PC-9 (cell line): ENCODE measurements around the gene CACNG6. TPM values are rescaled to one million over a fixed set of nuclear protein-coding genes. Genes with fewer than 3 reads are reported as not detected.

Experiments
- BruUV-seq: library from RNA; stranded (reverse); fragments of 400-500 nt; replicated peaks from 2 replicates; lab custom pipeline; 2021; lab: Mats Ljungman, UMichigan
- CTCF ChIA-PET: fragments of 300-600 bp; sonication (Branson Sonifier 250); formaldehyde crosslinking; loops from one replicate; lab custom pipeline; 2022; ENCODE audit warnings: antibody characterized with exemption; lab: Charles Lee
- POLR2A ChIA-PET: fragments of 300-600 bp; sonication (Branson Sonifier 250); formaldehyde crosslinking; loops from one replicate; lab custom pipeline; 2022; ENCODE audit warnings: antibody characterized with exemption; ENCODE audit not compliant: unreplicated experiment; lab: Charles Lee
- DNase-seq, 2 experiments: peaks; one replicate each; pipeline versions ENCODE4 v3.0.0 to v3.0.0-alpha.2; 2015 to 2022; ENCODE audit warnings: mixed read lengths in 1 of 2
- H2AFZ ChIP-seq: fragments of 200-600 bp; sonication (generic); 2 replicates; pipeline ENCODE4 v1.8.1; 2017; ENCODE audit warnings: antibody characterized with exemption
- H3F3A ChIP-seq: fragments of 200-600 bp; sonication (generic); 2 replicates; pipeline ENCODE4 v1.8.1; 2017; ENCODE audit warnings: antibody characterized with exemption, mild to moderate bottlenecking, low read depth; ENCODE audit not compliant: insufficient read depth
- H3K27ac ChIP-seq: fragments of 200-600 bp; sonication (generic); 2 replicates; pipeline ENCODE4 v1.6.1; 2016; ENCODE audit warnings: mixed run types
- H3K27me3 ChIP-seq: fragments of 200-600 bp; sonication (generic); 2 replicates; pipeline ENCODE4 v1.6.1; 2016; ENCODE audit warnings: low read depth, mixed run types; ENCODE audit not compliant: insufficient read depth
- H3K36me3 ChIP-seq: fragments of 200-600 bp; sonication (generic); 2 replicates; pipeline ENCODE4 v1.6.1; 2016; ENCODE audit warnings: low read depth, mixed run types
- H3K4me1 ChIP-seq: fragments of 200-600 bp; sonication (generic); replicated peaks from 2 replicates; pipeline ENCODE4 v1.6.1; 2016; ENCODE audit warnings: mixed run types; ENCODE audit not compliant: insufficient read depth
- H3K4me2 ChIP-seq: fragments of 200-600 bp; sonication (generic); 2 replicates; pipeline ENCODE4 v1.6.1; 2017; ENCODE audit warnings: mixed run types
- H3K4me3 ChIP-seq: fragments of 200-600 bp; sonication (generic); 2 replicates; pipeline ENCODE4 v1.6.1; 2016; ENCODE audit warnings: mixed run types
- H3K79me2 ChIP-seq: fragments of 200-600 bp; sonication (generic); 2 replicates; pipeline ENCODE4 v1.6.1; 2017; ENCODE audit warnings: low read depth, mixed run types
- H3K9me2 ChIP-seq: fragments of 200-600 bp; sonication (generic); 2 replicates; pipeline ENCODE4 v1.8.1; 2017; ENCODE audit warnings: mild to moderate bottlenecking; ENCODE audit not compliant: insufficient read depth
- H3K9me3 ChIP-seq: fragments of 200-600 bp; sonication (generic); 2 replicates; pipeline ENCODE4 v1.8.1; 2016; ENCODE audit warnings: low read depth; ENCODE audit not compliant: insufficient read depth
- H4K20me1 ChIP-seq: fragments of 200-600 bp; sonication (generic); 2 replicates; pipeline ENCODE4 v1.8.1; 2017; ENCODE audit not compliant: insufficient read depth
- EZH2 ChIP-seq: fragments of 200-600 bp; sonication (generic); IDR thresholded peaks from 2 replicates; pipeline ENCODE4 v1.8.0; 2017; ENCODE audit warnings: antibody characterized with exemption, low read depth
- intact Hi-C: fragments of 100-400 bp; cut with micrococcal nuclease; formaldehyde crosslinking; loops from one replicate; pipeline ENCODE4 v1.10.0; 2022; ENCODE audit not compliant: unreplicated experiment
- total RNA-seq: library from RNA; stranded (reverse); gene quantifications from 2 replicates; pipeline ENCODE4 v1.2.3, GENCODE V29; 2021
- TF ChIP-seq, protein P1 (sequence below): fragments of 200-600 bp; sonication (generic); conservative IDR thresholded peaks from 2 replicates; pipeline ENCODE4 v1.6.1; 2017; ENCODE audit warnings: mixed run types, antibody characterized with exemption, mild to moderate bottlenecking, moderate library complexity

The CACNG6 gene
- total RNA-seq, 1 experiment from 2014 or later, result 11.5 TPM

DNA sequence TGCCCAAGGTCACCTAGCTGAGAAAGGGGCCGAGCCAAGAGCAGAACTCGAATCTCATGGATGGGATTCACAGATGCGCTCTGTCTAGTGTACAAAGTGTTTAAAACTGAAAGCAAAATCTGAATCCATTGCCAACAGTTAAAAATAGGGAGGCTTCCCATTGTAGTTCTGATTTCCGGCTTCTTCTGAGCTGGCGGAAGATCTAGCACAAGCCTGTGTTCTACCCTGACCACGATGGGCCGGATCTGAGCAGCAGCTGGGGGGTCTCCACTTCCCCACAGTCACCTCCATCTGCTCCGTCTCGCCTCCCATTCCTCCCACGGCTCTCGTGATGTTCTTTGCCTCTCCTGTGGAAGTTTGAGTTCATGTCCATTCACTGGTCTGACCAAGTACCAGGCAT lies 26.3 kb upstream of the CACNG6 start:
- TF ChIP-seq EZH2, result no peak
- TF ChIP-seq, protein P1, sequence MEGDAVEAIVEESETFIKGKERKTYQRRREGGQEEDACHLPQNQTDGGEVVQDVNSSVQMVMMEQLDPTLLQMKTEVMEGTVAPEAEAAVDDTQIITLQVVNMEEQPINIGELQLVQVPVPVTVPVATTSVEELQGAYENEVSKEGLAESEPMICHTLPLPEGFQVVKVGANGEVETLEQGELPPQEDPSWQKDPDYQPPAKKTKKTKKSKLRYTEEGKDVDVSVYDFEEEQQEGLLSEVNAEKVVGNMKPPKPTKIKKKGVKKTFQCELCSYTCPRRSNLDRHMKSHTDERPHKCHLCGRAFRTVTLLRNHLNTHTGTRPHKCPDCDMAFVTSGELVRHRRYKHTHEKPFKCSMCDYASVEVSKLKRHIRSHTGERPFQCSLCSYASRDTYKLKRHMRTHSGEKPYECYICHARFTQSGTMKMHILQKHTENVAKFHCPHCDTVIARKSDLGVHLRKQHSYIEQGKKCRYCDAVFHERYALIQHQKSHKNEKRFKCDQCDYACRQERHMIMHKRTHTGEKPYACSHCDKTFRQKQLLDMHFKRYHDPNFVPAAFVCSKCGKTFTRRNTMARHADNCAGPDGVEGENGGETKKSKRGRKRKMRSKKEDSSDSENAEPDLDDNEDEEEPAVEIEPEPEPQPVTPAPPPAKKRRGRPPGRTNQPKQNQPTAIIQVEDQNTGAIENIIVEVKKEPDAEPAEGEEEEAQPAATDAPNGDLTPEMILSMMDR, result no peak
- no peaks in the 10 kb centered on the region for H3K9me3 ChIP-seq
- POLR2A ChIA-PET, result no interaction called here
- no peak overlapping the region for H3K4me3 ChIP-seq
- H3K27ac ChIP-seq, result no peak overlapping the region
- H3K79me2 ChIP-seq, result no peaks in the 10 kb centered on the region
- DNase-seq, result no peak
- CTCF ChIA-PET, result interaction anchor here (0.6 kb wide), 1 partner anchor 146 kb away, joined by 3 read pairs; no protein-coding TSS in a partner anchor
- peaks cover 4% of the 10 kb centered on the region; the same call in 1 of the 2 replicates for H3K27me3 ChIP-seq
- H3K9me2 ChIP-seq, result no peaks in the 10 kb centered on the region
- intact Hi-C loops, result no loop called here
- no peak overlapping the region for H2AFZ ChIP-seq
- H4K20me1 ChIP-seq, result no peaks in the 10 kb centered on the region
- no peaks in the 10 kb centered on the region for H3K36me3 ChIP-seq
- H3F3A ChIP-seq, result peaks cover 7% of the 10 kb centered on the region; the same call in 1 of the 2 replicates
- no peak overlapping the region for H3K4me2 ChIP-seq
- BruUV-seq, result no TSS peak
- H3K4me1 ChIP-seq, result no peaks in the 10 kb centered on the region

DNA sequence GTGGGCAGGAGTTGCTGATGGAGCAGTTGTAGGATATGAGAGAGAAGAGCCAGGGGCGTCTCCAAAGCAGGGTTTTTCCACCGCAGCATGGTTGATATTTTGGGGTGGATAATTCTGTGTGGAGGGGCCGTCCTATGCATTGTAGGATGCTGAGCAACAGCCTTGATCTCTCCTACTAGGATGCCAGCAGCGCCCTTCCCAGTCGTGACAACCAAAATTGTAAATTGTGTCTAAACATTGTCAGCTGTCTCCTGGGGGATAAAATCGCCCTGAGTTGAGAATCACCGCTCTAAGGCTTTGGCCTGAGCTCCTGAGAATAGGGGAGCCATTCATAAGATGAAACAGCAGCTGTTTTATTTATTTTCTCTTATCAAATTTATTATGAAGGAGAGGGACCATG lies 24.5 kb upstream of the CACNG6 start:
- ChIA-PET CTCF (no interaction called here), POLR2A (no interaction called here)
- H3K27me3 ChIP-seq, result no peaks in the 10 kb centered on the region; the same call in 1 of the 2 replicates
- no peaks in the 10 kb centered on the region for H3K79me2 ChIP-seq
- TF ChIP-seq, protein P1, result no peak
- no peak for TF ChIP-seq EZH2
- no peaks in the 10 kb centered on the region for H3K36me3 ChIP-seq
- H3K4me1 ChIP-seq, result no peaks in the 10 kb centered on the region
- peaks cover 7% of the 10 kb centered on the region; the same call in 1 of the 2 replicates for H3F3A ChIP-seq
- DNase-seq, result no peak
- no TSS peak for BruUV-seq
- H3K4me3 ChIP-seq, result no peak overlapping the region
- H4K20me1 ChIP-seq, result no peaks in the 10 kb centered on the region
- intact Hi-C loops, result no loop called here
- H3K27ac ChIP-seq, result no peak overlapping the region
- H3K9me2 ChIP-seq, result no peaks in the 10 kb centered on the region
- no peak overlapping the region for H3K4me2 ChIP-seq
- H3K9me3 ChIP-seq, result no peaks in the 10 kb centered on the region
- no peak overlapping the region for H2AFZ ChIP-seq

DNA sequence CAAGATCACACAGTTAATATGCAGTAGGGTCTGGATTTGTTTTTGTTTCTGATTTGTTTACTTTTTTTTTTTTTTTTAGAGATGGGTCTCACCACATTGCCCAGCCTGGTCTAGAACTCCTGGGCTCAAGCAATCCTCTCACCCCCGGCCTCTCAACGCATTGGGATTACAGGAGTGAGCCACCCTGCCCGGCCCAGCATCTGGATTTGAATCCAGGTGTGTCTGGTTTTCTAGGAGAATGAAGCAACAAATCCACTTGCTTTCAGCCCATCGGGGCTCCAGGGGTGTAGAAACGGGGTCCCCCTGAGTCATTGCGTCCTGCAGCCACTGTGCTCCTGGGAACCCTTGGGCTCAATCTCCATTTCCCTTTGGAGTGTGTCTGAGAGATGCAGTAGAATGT lies 22.1 kb upstream of the CACNG6 start:
- Histone ChIP-seq H3K27ac (no peak overlapping the region), H2AFZ (no peak overlapping the region), H3K4me3 (no peak overlapping the region), H3K4me2 (no peak overlapping the region), H3F3A (peaks cover 7% of the 10 kb centered on the region; the same call in 1 of the 2 replicates), H3K9me3 (no peaks in the 10 kb centered on the region), H3K9me2 (no peaks in the 10 kb centered on the region), H4K20me1 (no peaks in the 10 kb centered on the region), H3K79me2 (no peaks in the 10 kb centered on the region), H3K36me3 (no peaks in the 10 kb centered on the region), H3K27me3 (no peaks in the 10 kb centered on the region), H3K4me1 (no peaks in the 10 kb centered on the region)
- DNase-seq, result no peak
- no peak for TF ChIP-seq EZH2
- TF ChIP-seq, protein P1, result no peak
- intact Hi-C loops, result no loop called here
- BruUV-seq, result no TSS peak
- CTCF ChIA-PET, result no interaction called here
- POLR2A ChIA-PET, result no interaction called here
